NCI-H2081 (cell line): ENCODE data around the gene ARHGAP19.
"Not testable (repeated sequence)": the region's sequence is repeated elsewhere in the genome, so short reads cannot be mapped to it uniquely, and the experiment has no call there.

Source experiments
- DNase-seq, 2 experiments: peaks; one replicate each; lab custom pipeline; 2025; lab: John Stamatoyannopoulos, UW

The ARHGAP19 gene

DNA sequence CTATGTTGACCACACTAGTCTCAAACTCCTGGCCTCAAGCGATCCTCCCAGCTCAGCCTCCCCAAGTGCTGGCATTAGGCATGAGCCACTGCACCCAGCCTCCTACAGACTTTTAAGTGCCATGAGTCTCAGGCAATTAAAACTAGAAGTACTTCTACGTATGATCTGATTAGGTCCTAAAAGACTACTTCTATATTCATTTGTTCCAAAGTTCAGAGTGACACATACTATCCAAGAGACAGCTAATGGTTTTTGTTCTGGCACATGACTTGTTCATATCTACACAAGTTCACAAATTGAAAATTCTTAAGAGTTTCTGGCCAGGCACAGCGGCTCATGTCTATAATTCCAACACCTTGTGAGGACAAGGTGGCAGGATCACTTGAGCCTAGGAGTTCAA is 11.7 kb downstream of the ARHGAP19 start:
- no peak for DNase-seq

DNA sequence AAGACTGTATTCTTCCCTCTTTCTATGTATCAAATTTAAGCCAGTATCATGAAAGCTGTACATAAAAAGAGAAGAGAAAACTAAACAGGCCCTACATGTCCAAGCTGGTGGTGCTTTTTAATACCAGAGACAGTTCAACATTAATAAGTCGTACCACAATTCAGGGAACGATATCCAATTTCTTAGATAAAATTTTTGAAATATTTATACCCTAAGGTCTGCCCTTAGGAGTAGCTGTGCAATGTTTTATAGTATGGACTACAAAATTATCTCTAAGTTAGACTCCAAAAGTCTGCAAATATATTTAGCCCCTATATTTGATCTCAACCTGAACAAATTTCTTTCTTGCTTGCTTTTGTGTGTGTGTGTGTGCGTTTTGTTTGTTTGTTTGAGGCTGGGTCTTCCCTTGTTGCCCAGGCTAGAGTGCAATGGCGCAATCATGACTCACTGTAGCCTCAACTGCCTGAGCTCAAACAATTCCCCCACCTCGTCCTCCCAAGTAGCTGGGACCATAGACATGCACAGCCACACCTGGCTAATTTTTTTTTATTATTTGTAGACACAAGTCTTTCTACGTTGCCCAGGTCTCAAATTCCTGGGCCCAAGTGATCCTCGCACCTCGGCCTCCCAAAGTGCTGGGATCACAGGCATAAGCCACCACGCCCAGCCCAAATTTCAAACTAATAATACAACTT is 13.2 kb downstream of the ARHGAP19 start:
- no peak for DNase-seq

DNA sequence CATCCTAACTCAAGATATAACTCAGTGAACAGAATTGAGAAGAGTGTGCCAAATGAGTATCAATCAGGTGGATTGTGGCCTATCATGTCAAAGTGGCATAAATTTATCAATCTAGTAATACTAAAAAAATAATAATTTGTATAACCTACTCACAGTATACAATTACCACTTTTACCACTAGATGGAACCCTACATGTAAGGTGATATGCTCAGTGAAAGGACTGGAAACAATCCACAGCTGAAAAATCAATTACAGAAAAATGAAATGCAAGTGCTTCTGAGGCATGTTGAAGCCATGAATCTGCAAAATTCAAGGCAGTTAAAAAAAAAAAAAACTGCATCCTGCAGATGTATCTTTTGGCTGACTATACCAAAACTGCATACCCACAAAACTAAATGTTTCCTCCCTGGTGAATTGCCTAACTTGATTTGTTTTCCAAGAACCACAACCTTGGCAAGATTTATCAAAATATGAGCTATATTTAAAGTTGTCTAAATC is 13.9 kb downstream of the ARHGAP19 start:
- peak; percentile 12 to 44 for DNase-seq

DNA sequence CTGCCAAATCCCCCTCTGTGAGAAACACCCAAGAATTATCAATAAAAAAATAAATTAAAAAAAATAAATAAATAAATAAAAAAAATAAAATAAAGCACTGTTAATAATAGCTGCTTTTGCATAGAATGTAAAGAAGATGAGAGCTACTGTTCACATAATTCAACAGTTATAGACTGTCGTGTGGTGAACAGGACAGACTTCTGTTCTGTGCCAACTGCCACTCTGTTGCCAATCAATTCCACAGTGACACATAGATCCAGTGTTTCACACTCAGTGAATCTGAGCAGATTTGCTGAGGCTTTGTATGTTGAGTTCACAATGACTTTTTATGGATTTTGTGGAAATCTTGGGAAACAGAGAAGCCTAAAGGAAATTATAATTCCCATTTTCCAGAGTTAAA is 14.9 kb downstream of the ARHGAP19 start:
- DNase-seq, result no peak

DNA sequence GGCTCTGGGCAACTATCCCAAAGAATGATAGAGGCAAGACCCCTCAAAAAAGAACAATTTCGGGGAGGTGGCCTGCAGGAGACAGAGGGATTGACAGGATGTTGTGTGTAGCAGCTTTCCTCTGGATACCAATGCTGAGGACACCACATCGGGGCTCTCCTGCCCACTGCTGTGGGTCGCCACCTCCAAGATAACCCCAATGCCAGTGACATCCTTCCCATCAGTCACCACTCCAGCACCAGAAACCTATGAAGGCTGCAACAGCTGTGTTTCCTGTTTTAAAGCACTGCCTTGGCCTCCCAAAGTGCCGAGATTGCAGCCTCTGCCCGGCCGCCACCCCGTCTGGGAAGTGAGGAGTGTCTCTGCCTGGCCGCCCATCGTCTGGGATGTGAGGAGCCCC is 17.6 kb downstream of the ARHGAP19 start:
- no peak for DNase-seq

DNA sequence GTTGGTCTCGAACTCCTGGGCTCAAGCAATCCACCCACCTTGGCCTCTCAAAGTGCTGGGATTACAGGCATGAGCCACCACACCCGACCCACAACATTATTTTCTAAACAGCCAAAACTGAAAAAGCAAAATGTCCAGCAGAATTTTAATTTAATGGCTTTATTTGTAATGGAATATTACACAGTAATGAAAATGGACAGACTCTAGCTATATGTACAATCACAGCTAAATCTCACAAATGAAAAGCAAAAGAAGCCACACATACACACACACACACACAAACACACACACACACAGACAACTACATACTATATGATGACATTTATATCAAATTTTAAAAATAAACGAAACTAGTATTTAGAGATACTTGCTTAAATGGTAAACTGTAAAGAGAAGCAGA is 18.7 kb downstream of the ARHGAP19 start:
- DNase-seq, result no peak

DNA sequence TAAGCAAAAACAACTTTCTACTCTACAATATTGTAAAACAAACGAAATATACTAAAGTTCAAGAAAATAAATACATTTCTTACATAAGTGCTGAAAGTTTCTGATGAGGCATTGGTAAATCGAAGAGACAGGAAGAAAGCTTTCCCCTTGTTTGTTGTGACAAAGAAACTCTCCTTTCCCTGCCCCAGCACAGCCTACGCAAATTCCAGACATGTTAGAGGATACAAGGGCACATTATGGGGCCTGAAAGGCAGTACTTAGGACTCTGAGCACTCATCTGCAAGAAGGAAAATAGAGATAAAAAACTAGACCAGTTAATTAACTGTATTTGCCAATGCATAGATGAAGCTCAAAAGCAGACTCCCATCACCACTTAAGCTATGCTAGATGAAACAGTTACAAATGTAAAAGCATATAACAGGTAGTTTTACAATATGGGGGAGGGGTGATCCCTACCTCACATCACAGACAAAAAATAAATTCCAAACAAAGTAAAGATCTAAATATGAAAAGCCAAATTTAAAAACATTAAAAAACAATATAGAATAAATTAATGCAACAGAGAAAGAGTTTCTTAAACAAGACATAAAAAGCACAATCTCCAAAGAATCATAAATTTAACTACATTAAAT is 21.8 kb downstream of the ARHGAP19 start:
- DNase-seq, result no peak

DNA sequence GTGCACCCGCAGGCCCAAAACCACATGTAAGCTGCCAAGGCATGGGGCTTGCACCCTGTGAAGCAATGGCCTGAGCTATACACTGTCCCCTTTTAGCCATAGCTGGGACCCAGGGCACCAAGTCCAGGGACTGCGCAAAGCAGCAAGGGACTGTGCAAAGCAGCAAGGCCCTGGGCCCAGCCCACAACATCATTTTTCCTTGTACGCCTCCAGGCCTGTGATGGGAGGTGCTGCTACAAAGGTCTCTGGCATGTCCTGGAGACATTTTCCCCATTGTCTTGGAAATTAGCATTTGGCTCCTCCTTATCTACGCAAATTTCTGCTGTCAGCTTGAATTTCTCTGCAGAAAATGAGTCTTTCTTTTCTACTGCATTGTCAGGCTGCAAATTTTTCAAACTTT is 24.8 kb downstream of the ARHGAP19 start:
- DNase-seq, result no peak

DNA sequence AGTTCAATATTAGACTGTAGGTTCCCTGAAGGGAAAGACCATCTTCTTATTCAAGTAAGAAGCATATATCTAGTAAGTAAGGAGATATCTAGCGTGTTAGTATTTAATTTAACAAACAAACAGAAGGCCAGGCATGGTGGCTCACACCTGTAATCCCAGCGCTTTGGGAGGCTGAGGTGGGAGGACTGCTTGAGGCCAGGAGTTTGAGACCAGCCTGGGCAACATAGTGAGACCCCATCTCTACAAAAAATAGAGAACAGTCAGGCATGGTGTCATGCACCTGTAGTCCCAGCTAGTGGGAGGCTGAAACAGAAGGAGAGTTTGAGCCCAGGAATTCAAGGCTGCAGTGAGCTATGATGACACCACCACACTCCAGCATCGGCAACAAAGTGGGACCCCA is 27.3 kb downstream of the ARHGAP19 start:
- DNase-seq, result not testable (repeated sequence)

DNA sequence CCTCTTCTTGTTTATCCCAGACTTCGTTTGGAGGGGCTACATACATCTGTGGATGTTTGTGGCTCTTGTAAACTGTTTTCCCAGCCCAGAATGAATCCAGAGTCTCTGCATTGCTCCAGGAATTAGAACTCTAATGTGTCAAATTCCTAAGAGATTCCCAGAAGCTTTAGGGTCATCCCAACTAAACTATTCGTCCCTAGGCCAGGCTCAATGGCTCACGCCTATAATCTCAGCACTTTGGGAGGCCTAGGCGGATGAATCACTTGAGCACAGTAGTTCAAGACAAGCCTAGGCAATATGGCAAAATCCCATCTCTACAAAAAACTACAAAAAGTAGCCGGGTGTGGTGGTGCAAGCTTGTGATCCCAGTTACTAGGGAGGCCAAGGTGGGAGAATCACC is 28.5 kb downstream of the ARHGAP19 start:
- DNase-seq, result no peak

DNA sequence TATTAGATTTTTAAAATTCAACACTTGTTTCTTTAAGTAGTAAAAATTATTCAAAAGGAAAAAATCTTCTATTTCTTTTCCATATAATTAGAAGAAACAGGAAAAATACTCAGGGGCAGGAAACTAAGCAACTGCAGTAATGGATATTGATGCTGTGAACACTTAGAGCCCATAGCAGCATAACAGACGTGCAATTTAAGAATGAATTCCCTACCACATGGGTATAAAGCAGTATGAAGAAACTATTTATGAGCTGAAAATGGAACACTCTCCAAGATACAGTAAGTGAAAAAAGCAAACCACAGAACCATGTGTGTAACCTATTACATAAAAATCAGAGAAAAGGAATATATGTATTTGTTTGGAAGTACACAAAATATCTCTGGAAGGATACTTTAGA is 30.8 kb downstream of the ARHGAP19 start:
- DNase-seq, result no peak

DNA sequence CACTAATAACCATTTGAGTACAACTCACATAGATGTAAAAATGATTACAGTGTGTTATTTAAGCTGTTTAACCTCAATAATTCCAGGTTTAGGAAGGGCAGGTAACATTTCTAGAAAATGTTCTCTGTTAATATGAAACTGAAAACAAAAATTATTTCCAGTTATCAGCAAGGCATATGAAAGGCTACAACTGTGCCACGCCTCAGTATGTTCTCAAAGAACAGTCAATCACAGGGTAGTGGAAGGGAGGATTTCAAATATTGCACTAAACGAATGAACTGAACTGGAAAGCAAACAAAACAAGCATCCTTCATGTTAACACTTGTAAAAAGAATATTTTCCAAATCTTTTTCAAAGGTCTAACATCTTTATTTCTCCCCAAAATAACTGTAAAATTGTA is 31.3 kb downstream of the ARHGAP19 start:
- no peak for DNase-seq

DNA sequence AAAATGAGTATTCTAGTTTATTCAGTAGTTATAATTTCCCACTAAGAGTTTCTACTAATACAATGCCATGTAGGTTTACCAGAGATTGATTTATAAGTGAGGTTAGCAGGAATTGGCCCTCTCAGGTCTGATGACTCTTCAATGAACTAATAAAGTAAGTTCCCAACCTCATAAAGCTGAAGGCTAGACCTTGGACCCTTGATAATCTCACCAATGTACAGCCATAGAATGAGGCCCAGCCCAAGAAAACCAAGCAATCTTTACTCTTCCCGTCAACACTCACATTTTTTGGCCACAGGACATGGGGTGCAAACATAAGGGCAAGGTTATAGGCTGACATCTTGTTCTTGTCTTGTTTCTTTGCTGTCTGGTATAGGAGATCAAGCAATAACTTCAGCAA is 33.3 kb downstream of the ARHGAP19 start:
- no peak for DNase-seq

DNA sequence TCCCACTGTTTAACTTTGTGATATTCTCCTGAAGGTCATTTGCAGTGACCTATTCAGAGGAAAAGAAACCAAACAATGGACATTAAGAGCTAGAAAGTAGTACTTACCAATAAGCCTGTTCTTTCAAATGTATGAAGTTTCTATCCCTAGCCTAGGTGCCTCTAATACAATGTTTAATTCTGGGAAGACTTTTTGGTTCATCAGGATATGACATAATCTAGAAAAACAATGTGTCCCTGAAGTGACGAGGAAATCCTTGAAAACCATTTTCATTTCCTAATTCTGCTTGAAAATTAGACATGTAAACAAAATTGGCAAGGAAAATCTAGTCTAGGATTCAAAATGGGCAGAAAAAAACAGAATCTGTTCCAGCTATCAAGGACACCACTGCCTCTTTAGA is 36.1 kb downstream of the ARHGAP19 start:
- DNase-seq, result no peak

DNA sequence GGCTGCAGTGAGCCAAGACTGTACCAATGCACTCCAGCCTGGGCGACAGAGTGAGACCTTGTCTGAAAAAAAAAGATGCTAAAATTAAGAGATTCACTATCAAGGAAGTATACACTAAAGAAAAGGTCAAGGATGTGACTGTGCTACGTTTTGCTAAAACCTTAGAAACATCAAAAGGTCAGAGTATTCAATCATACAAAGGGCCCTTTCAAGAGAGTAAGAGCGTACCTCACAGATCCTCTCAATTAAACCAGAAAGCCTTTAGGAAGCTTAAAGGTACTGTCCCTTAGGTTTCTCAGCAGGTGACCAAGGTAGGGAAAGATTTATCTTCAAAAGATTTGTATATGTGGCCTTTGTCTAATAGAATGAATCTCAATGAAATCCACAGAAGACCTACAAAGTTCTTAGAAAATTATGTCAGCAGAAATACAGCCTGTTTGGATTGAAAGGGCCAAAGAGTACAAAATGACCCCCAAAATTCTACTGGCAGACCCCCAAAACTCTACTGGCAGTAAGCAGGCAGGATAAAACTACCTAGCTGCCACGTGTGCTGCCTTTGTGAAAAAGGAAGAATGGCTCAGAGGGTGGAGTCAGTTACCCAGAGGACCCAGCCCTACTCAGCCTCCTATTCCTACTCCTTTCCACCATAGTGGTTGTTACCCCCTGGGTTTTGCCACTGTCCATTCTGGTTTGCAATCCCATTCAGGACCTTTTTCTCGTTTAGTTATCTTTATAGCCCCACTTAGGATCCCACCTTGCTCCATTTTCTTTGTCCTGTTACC is 36.7 kb downstream of the ARHGAP19 start:
- DNase-seq, result no peak

DNA sequence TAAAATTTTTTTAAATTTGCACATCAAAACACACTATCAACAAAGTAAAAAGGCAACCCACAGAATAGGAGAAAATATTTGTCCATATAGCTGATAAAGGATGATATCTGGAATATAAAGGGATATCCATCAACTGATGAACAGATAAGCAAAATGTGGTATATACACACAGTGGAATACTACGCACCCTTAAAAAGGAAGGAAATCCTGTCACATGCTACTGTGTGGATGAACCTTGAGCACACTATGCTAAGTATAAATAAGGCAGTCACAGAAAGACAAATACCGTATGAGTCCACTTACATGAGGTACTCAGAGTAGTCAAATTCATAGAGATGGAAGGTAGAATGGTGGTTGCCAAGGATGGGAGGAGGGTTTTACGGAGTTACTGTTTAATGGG is 37.7 kb downstream of the ARHGAP19 start:
- no peak for DNase-seq

DNA sequence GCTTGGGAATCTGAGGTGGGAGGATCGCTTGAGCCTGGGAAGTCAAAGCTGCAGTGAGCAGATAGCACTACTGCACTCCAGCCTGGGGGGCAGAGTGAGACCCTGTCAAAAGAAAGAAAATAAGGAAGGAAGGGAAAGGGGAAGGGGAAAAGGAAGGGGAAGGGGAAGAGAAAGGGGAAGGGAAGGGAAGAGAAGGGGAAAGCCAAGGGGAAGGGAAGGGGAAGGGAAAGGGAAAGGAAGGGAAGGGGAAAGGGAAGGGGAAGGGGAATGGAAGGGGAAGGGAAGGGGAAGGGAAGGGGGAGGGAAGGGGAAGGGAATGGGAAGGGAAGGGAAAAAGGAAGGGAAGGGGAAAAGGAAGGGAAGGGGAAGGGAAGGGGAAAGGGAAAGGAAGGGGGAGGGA is 41.5 kb downstream of the ARHGAP19 start:
- DNase-seq, result no peak

DNA sequence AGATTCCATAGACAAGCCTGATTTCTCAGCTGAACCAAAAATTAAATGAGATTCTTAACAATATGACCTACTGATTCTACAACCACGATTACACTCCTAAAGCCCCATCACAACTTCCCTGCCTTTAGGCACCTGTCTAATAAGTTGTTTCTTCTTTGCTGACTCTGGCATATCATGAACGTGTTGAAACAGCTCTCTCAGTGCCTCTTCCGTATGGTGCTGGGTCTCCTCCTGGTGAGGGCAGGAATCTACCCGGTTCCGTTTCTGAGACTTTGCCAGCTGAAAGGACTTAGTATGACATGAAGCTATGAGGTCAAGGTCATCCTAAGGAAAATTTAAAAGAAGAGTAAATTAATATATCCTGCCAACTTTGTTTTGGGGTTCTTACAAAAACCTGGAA is 48.6 kb downstream of the ARHGAP19 start:
- no peak for DNase-seq

DNA sequence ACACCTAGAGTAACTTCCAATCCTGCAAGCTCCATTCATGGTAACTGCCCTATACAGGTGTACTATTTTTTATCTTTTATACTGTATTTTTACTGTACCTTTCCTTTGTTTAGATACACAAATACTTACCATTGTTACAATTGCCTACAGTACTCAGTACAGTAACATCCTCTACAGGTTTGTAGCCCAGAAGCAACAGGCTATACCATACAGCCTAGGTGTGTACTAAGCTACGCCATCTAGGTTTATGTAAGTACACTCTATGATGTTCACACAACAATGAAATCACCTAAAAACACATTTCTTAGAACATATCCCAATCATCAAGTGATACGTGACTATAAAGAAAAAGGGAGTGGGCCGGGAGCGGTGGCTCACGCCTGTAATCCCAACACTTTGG is 53.6 kb downstream of the ARHGAP19 start:
- no peak for DNase-seq

DNA sequence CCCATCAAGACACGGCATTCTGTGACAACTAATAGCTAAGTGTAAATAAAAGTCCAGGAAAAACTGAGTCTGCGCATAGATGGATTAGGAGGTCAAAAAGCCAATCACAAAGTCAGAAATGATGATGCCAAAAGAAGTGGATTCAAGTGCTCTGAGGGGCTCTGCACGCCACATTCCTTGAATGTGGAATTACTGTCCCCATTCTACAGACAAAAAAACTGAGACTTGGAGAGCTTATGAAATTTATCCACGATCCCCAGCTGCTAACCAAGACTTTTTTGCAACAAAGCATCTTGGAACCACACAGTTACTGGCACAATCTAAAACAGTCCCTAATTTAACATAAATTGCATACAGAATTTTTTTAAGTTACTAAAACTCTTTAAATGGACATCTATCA is 57.1 kb downstream of the ARHGAP19 start:
- no peak for DNase-seq

DNA sequence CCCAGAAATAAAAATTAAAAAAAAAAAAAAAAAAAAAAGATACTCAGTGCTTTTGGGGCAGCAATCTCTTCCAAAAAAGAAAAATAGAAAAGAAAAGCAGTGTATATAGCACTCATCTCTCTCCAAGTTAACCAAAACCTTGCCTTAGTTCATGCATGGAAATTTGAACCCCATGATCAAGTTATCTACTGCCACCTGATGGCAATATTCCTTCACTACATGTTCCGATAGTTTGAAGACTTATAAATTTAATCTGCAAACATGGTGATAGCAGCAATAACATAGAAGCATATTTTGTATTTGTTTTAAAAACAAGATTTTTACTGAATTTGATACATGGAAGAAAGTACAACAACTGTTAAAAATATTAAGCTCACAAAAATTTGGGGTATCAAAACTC is 58.0 kb downstream of the ARHGAP19 start:
- DNase-seq, result peak; percentile 0 to 21

DNA sequence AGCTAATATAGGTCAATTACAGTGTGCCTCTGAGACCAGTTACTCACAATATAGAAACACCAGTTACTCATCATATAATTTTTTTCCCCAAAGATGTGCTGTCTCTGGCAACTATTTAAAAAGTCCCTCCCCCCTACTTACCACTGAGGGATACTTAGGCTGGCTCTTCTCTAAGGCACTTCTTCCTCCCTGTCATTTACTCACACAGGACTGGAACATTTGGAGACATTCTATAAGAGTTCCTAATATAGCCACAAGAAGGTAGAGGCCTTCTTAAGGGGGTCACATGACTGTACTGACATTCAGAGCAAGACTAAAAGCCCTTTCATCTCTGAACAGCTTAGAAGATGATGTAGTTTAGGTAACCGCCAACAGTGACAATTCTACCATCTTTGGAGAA is 62.3 kb downstream of the ARHGAP19 start:
- DNase-seq, result no peak
